Measurements from ENCODE around the gene ABAT. TPM values are rescaled to one million over a fixed set of nuclear protein-coding genes. Genes with fewer than 3 reads are reported as not detected.
"Not testable (repeated sequence)": the region's sequence is repeated elsewhere in the genome, so short reads cannot be mapped to it uniquely, and the experiment has no call there.

ABAT gene
- total RNA-seq, 1 donor from 2014 or later, result 7.3 TPM

DNA sequence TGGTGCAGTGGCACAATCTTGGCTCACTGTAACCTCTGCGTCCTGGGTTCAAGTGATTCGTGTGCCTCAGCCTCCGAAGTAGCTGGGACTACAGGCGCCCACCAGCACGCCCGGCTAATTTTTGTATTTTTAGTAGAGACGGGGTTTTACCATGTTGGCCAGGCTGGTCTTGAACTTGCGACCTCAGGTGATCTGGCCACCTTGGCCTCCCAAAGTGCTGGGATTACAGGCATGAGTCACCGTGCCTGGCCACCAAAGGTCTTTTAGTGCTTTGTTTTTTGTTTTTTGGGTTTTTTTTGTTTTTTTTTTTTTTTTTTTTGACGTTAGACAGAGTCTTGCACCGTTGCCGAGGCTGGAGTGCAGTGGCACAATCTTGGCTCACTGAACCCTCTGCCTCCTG lies 129.3 kb downstream of the ABAT start:
- H3K9me3 Mint-ChIP-seq; H3K4me3 Mint-ChIP-seq; intact Hi-C loops (cut with micrococcal nuclease); DNase-seq (ENCODE audit: low spot score); H3K27me3 Mint-ChIP-seq (ENCODE audit: insufficient read depth); H3K27ac Mint-ChIP-seq: not testable (repeated sequence)
- Mint-ChIP-seq H3K36me3 (ENCODE audit: low read depth) (peaks cover 49% of the 10 kb centered on the region), H3K4me1 (ENCODE audit: low read depth) (peaks cover 19% of the 10 kb centered on the region)

DNA sequence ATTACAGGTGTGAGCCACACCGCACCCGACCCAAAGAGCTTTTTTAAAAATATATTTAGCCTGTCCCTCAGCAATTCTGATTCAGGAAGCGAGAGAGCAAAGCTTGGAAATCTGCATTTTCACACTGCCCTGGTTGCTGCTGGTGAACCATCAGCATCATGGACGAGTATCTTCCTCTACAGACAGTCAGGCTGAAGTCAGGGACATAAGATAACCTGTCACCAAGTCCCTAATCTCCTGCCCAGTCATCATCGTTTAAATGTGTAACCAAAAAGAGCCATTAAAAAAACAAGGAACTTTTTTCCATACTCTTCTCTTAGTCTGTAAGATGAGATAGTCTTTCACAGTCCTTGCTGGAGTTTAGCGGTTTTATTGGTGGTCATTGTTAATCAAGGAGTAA lies 129.9 kb downstream of the ABAT start:
- Mint-ChIP-seq H3K27ac (no peak overlapping the region), H3K27me3 (ENCODE audit: insufficient read depth) (no peaks in the 10 kb centered on the region), H3K9me3 (no peaks in the 10 kb centered on the region), H3K4me1 (ENCODE audit: low read depth) (peaks cover 13% of the 10 kb centered on the region), H3K4me3 (no peak overlapping the region), H3K36me3 (ENCODE audit: low read depth) (peaks cover 49% of the 10 kb centered on the region)
- no peak for DNase-seq (ENCODE audit: low spot score)
- intact Hi-C loops (cut with micrococcal nuclease), result no loop called here

DNA sequence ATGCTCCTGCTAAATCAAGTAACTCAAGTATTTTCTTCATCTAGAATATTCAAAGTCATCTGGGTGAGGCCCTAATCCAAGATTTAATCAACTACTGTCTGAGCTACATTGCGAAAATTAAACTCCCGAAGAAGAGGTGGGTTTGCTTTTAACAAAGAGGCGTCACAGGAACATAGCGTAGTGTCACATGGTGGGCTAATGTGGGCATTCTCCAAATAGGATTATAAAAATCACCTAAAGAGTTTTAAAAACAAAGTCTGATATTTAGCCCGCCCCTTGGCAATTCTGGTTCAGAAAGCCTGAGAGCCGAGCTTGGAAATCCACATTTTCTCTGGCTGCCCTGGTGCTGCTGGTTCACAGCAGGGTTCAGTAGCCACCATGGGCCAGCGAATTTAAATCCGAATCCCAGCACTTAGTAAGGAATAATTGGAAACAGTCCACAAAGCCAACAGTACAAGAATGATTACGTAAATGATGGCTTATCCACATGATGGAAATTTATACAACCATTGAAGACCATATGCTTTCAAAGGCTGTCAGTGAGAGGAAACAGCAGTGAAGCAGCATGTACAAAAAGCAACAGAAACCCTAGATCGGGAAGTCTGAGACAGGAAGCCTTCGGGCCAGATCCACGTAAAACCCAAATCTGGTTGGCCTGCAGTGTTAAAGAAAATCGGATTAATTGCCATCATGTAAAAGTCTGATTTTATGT lies 132.0 kb downstream of the ABAT start:
- Mint-ChIP-seq H3K27ac (no peak overlapping the region), H3K4me3 (no peak overlapping the region), H3K36me3 (ENCODE audit: low read depth) (peaks cover 56% of the 10 kb centered on the region), H3K27me3 (ENCODE audit: insufficient read depth) (no peaks in the 10 kb centered on the region), H3K9me3 (no peaks in the 10 kb centered on the region), H3K4me1 (ENCODE audit: low read depth) (peaks cover 7% of the 10 kb centered on the region)
- DNase-seq (ENCODE audit: low spot score), result no peak
- intact Hi-C loops (cut with micrococcal nuclease), result no loop called here

DNA sequence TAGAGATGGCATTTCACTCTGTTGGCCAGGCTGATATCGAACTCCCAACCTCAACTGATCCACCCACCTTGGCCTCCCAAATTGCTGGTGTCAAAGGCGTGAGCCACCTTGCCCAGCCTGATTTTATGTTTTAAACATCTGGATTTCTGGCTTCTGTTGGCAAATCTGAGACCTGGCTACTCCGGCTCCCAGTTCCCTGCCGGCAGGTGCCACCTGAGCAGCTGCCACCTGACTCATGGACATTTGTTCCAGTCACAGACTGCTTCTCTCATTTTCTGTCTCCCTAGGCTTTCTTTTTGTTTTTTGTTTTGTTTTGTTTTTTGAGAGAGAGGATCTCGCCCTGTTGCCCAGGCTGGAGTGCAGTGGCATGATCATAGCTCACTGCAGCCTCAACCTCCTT lies 132.8 kb downstream of the ABAT start:
- DNase-seq (ENCODE audit: low spot score), result no peak
- intact Hi-C loops (cut with micrococcal nuclease), result no loop called here
- Mint-ChIP-seq H3K27ac (no peak overlapping the region), H3K36me3 (ENCODE audit: low read depth) (peaks cover 51% of the 10 kb centered on the region), H3K4me3 (no peak overlapping the region), H3K27me3 (ENCODE audit: insufficient read depth) (no peaks in the 10 kb centered on the region), H3K9me3 (no peaks in the 10 kb centered on the region), H3K4me1 (ENCODE audit: low read depth) (no peaks in the 10 kb centered on the region)

DNA sequence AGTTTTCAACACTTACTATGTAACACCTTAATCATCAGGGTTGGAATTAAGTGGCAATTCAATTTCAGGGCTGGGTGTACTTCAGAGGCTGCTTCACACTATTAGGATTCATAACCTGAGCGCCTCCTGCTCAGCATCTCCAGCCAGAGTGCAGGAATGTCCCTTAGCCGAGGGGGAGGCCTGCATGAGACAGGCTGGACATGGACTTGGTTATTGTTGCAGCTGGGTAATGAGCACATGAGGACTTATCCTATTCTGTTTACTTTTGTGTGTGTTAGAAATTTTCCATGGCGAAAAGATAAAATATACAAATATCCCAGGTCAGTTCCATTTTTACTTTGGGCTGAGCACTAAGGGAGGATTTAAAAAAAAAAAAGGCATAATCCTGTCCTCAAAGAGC lies 133.6 kb downstream of the ABAT start:
- Mint-ChIP-seq H3K27me3 (ENCODE audit: insufficient read depth) (no peaks in the 10 kb centered on the region), H3K4me3 (no peak overlapping the region), H3K4me1 (ENCODE audit: low read depth) (no peaks in the 10 kb centered on the region), H3K27ac (no peak overlapping the region), H3K36me3 (ENCODE audit: low read depth) (peaks cover 52% of the 10 kb centered on the region), H3K9me3 (no peaks in the 10 kb centered on the region)
- no peak for DNase-seq (ENCODE audit: low spot score)
- intact Hi-C loops (cut with micrococcal nuclease), result no loop called here

DNA sequence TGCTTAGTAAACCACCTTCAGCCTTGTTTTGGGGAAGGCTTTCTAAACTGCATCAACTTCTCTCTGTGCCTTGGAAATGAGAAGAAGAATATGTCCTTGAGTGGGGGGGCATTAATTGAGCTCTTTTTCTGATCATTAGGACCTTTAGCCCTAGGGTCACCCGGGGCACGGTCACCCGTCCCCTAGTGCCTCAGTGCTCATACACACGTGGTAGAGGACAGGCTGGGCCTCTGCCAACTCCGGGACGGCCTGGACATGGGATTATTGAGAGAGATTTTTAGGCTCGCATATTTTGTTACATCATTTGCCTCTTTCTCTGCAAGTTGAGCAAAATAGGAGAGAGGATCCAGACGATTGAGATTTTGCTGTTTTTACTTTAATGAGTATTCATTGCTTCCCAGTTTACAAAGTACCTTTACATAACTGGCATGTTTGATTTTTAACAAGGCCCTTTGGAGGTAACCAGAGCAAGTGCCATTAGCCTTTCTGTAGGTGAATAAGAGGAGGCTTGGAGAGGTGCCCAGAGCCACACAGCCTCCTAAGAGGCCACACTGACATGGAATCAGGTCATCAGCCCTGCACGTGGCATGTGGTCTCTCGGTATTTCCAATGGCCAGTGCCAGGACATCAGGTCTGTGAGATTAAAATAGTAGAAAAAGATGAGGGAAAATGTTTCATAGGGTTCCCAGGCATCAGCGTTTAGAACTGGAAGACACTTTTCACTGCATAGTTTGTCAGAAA lies 134.4 kb downstream of the ABAT start:
- no peak overlapping the region for H3K27ac Mint-ChIP-seq
- peaks cover 53% of the 10 kb centered on the region for H3K36me3 Mint-ChIP-seq (ENCODE audit: low read depth)
- intact Hi-C loops (cut with micrococcal nuclease), result no loop called here

DNA sequence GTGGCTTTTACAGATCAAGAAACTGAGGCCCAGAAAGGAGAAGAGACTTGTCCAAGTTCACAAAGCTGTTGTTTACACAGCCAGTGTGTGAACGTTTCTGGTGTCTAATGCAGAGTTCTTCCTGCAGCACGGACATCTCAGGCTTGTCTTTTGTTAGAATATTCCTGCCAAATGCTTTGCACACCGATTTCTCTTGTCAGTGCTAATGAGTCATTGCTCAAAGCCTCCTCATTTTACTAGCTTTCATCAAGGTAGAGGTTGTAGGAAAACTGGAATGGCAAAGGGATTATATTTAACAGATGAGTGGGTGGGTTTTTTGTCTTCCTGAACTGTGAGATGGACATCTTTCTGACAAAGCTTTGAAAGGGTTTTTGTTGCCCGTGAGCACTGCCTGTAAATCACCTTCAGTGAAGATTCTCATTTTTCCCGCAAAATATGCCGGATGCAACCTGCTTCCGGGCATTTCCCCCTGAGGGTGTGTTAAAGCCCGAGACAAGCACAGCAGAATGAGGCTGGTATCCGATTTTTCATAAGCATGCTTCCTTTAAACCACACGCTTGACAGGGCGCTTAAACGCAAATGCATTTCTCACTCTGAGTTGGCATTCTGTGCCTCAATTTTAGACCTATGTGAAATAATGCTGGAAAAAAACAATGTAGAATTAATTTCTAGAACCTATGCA lies 137.9 kb downstream of the ABAT start:
- H3K4me1 Mint-ChIP-seq (ENCODE audit: low read depth), result peaks cover 21% of the 10 kb centered on the region
- H3K4me3 Mint-ChIP-seq, result no peak overlapping the region
- no peak overlapping the region for H3K27ac Mint-ChIP-seq
- H3K36me3 Mint-ChIP-seq (ENCODE audit: low read depth), result peaks cover 59% of the 10 kb centered on the region
- no peaks in the 10 kb centered on the region for H3K9me3 Mint-ChIP-seq
- no peak for DNase-seq (ENCODE audit: low spot score)
- intact Hi-C loops (cut with micrococcal nuclease), result no loop called here
- H3K27me3 Mint-ChIP-seq (ENCODE audit: insufficient read depth), result no peaks in the 10 kb centered on the region

More for the DNA sequence above, 134.4 kb downstream of the ABAT start:
- no peak overlapping the region for H3K4me3 Mint-ChIP-seq
- no peaks in the 10 kb centered on the region for H3K9me3 Mint-ChIP-seq
- DNase-seq (ENCODE audit: low spot score), result no peak
- H3K4me1 Mint-ChIP-seq (ENCODE audit: low read depth), result no peaks in the 10 kb centered on the region
- no peaks in the 10 kb centered on the region for H3K27me3 Mint-ChIP-seq (ENCODE audit: insufficient read depth)

DNA sequence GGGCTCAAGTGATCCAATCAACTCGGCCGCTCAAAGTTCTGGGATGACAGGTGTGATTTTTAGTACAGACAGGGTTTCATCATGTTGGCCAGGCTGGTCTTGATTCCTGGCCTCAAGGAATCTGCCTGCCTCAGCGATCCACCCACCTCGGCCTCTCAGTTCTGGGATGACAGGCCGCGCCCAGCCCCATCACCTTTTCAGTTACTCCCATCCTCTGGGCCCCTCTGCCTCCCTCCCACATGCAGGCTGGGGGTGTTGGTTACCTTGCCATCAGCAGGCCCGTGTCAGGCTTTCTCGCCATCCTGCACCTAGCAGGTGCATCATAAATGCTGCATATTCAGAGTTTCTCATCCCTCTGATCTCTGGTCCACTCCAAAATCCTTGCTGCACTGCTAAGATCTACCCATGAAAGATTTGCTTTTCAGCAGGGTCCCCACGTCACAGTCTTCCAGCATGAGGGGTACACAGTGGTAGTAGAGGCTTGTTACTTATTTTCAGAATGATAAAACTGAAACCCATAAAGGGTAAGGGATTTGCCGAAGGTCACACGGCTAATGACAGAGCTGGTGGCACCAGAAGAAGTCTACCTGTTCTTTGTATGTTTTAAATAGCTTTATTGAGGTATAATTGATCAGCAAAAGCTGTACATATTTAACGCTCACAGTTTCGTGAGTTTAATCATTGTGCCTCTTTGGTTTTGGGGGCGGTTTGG lies 139.8 kb downstream of the ABAT start:
- peaks cover 32% of the 10 kb centered on the region for H3K4me1 Mint-ChIP-seq (ENCODE audit: low read depth)
- DNase-seq (ENCODE audit: low spot score), result no peak
- H3K9me3 Mint-ChIP-seq, result no peaks in the 10 kb centered on the region
- peak overlapping the region; percentile 5 for H3K27ac Mint-ChIP-seq
- no peaks in the 10 kb centered on the region for H3K27me3 Mint-ChIP-seq (ENCODE audit: insufficient read depth)
- intact Hi-C loops (cut with micrococcal nuclease), result no loop called here
- H3K36me3 Mint-ChIP-seq (ENCODE audit: low read depth), result peaks cover 56% of the 10 kb centered on the region
- H3K4me3 Mint-ChIP-seq, result no peak overlapping the region

DNA sequence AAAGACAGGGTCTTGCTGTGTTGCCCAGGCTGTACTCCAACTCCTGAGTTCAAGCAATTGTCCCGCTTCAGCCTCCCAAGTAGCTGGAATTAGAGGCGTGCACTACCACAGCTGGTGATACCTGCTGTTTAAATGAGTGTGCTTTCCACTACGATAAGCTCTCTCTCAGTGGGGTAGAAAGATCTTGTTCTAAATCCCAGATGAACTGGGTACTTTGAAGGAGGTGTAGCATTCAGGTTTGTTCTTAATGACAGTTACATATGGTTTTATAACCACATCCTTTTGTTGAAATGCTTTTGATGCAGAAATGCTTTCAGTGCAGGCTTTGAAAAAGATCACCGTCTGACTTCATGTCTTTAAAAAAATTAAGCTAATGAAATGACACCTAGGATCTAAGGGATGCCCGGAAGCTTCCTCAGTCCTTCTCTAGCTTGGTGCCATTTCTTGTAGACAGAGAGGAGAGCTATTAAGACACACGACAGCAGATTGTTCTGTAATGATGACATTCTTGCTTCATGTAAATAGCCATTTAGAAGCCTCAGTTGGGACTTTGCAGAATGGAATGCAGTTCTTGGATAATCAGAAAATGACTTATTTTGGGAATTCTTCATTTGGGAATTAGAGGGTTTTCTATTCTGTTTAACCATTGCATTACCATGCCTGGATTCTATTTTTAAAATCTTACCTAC lies 142.7 kb downstream of the ABAT start:
- intact Hi-C loops (cut with micrococcal nuclease), result loop anchor here (2.0 to 5.0 kb wide), 2 partner anchors 18 to 50 kb away; partner anchors contain the start of gene CARHSP1
- no peak for DNase-seq (ENCODE audit: low spot score)
- Mint-ChIP-seq H3K27ac (peak overlapping the region; percentile 83), H3K27me3 (ENCODE audit: insufficient read depth) (no peaks in the 10 kb centered on the region), H3K4me3 (no peak overlapping the region), H3K4me1 (ENCODE audit: low read depth) (peaks cover 37% of the 10 kb centered on the region), H3K9me3 (no peaks in the 10 kb centered on the region), H3K36me3 (ENCODE audit: low read depth) (peaks cover 60% of the 10 kb centered on the region)

DNA sequence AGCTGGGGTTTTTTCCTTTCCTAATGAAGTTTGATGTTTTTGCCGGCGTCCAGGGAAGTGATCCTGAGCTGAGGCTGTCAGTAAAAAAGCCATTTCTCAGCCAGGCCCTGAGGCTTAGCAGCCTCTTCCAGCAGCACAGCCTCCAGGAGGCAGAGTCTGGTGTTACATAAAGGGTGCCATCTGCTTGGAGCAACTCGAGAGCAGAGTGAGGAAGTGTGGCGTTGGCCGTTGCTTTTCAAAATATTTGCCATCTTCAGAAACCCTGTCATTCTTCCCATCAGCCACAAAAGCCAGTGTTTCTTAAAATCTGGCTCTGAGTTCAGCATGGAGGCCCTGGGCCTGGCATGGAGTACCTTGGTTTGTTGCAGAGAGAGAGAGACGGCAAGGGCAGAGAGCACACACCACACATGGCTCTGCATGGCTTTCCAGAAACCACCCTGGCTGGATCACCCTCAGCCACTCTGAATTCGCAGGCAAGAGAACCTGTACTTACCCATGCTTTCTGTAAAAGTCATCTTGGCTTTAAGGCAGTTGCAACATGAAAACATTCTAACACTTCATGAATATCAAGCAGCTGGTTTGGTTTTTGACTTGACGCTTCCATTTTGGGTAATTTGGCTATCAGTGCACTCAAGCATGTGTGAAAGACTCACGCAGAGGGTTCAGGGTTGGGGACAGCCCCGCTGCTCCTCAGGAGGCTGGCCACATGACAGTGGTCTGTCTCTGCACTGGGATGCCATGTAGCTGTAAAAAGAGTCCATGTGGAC lies 144.3 kb downstream of the ABAT start:
- peak overlapping the region; percentile 70 for H3K27ac Mint-ChIP-seq
- peaks cover 44% of the 10 kb centered on the region for H3K4me1 Mint-ChIP-seq (ENCODE audit: low read depth)

DNA sequence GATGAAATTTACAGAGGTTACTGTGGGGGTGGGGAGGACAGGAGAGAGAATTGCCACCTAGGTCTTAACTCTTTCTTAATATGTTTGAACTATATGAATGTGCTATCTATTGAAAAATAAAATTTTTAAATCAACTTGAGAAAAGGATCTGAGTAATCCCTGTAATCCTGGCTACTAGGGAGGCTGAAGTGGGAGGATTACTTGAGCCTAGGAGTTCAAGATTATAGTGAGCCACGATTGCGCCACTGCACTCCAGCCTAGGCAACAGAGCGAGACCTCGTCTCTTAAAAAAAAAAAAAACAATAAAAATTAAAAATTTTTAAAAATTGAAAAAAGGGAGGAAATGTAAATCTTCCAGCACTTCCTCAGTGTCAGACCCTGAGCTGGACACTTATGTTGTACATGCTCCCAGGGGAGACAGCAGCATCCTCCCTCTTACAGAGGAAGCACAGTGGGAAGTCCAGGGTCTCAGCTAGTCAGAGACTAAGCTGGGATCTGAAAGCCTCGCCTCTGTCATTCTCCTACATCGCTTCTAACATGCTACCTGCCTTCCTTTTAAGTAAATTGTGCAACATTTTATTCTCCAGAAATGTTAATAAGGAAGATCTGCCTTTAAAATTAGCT lies 145.1 kb downstream of the ABAT start:
- Mint-ChIP-seq H3K27me3 (ENCODE audit: insufficient read depth) (no peaks in the 10 kb centered on the region), H3K9me3 (no peaks in the 10 kb centered on the region), H3K36me3 (ENCODE audit: low read depth) (peaks cover 54% of the 10 kb centered on the region), H3K27ac (peak overlapping the region; percentile 70), H3K4me3 (no peak overlapping the region), H3K4me1 (ENCODE audit: low read depth) (peaks cover 40% of the 10 kb centered on the region)
- DNase-seq (ENCODE audit: low spot score), result no peak
- intact Hi-C loops (cut with micrococcal nuclease), result loop anchor here (5.0 kb wide), 1 partner anchor 48 kb away; the partner anchor contains the start of gene CARHSP1

More for the DNA sequence above, 144.3 kb downstream of the ABAT start:
- no peak for DNase-seq (ENCODE audit: low spot score)
- H3K9me3 Mint-ChIP-seq, result no peaks in the 10 kb centered on the region
- H3K36me3 Mint-ChIP-seq (ENCODE audit: low read depth), result peaks cover 58% of the 10 kb centered on the region
- H3K4me3 Mint-ChIP-seq, result no peak overlapping the region
- intact Hi-C loops (cut with micrococcal nuclease), result loop anchor here (5.0 kb wide), 1 partner anchor 49 kb away; the partner anchor contains the start of gene CARHSP1
- H3K27me3 Mint-ChIP-seq (ENCODE audit: insufficient read depth), result no peaks in the 10 kb centered on the region

All from activated T-helper 1 cell treated with anti-CD3 and anti-CD28 coated beads, Interleukin-12 subunit alpha, Interleukin-12 subunit beta, Interleukin-2, Interleukin-4 antibody, amounts not matched to agents 30 ng/mL and 10 ng/mL and 1 ng/mL, durations not matched to agents 14 hours and 24 hours and 36 hours (primary cell).